Fibroblast of lung (primary cell): ENCODE measurements around the gene MKI67. TPM values are rescaled to one million over a fixed set of nuclear protein-coding genes. Genes with fewer than 3 reads are reported as not detected.
"Not testable (repeated sequence)": the region's sequence is repeated elsewhere in the genome, so short reads cannot be mapped to it uniquely, and the experiment has no call there.

Experiments
- DNase-seq, 2 donors: peaks; one replicate each; pipeline versions ENCODE4 v3.0.0 to v3.0.0-alpha.2; 2010; ENCODE audit warnings: low read depth in 2 of 2
- H2AFZ ChIP-seq: 2 replicates; pipeline ENCODE4 v1.5.1; 2012; ENCODE audit warnings: low read length, control low read depth, inconsistent platforms
- H3K27ac ChIP-seq: 2 replicates; pipeline ENCODE4 v1.5.1; 2011; ENCODE audit warnings: low read length, control low read depth; ENCODE audit not compliant: insufficient read depth
- H3K27me3 ChIP-seq: 2 replicates; pipeline ENCODE4 v1.5.1; 2011; ENCODE audit warnings: mild to moderate bottlenecking, low read length; ENCODE audit not compliant: control insufficient read depth, insufficient read depth
- H3K36me3 ChIP-seq: 2 replicates; pipeline ENCODE4 v1.5.1; 2011; ENCODE audit warnings: low read length; ENCODE audit not compliant: control insufficient read depth, insufficient read depth
- H3K4me1 ChIP-seq: 2 replicates; pipeline ENCODE4 v1.5.1; 2011; ENCODE audit warnings: low read length; ENCODE audit not compliant: control insufficient read depth, insufficient read depth; ENCODE audit errors: extremely low read depth
- H3K4me2 ChIP-seq: 2 replicates; pipeline ENCODE4 v1.5.1; 2011; ENCODE audit warnings: low read length, control low read depth; ENCODE audit not compliant: insufficient read depth; ENCODE audit errors: extremely low read depth
- H3K4me3 ChIP-seq, 4 experiments: fragments of 200-600 bp in 1 of 4; sonication (generic) in 1 of 4; replicated peaks in 1 of 4; 2 replicates each; pipeline ENCODE4 v1.5.1; 2011 to 2016; ENCODE audit warnings: low read length in 4 of 4, low read depth in 3 of 4, mild to moderate bottlenecking in 3 of 4, control low read depth in 2 of 4, inconsistent platforms in 1 of 4, mixed read lengths in 1 of 4; ENCODE audit not compliant: insufficient read depth in 1 of 4; ENCODE audit errors: control extremely low read depth in 1 of 4
- H3K79me2 ChIP-seq: 2 replicates; pipeline ENCODE4 v1.5.1; 2012; ENCODE audit warnings: mild to moderate bottlenecking, low read length, inconsistent platforms; ENCODE audit not compliant: control insufficient read depth, insufficient read depth
- H3K9ac ChIP-seq: 2 replicates; pipeline ENCODE4 v1.5.1; 2011; ENCODE audit warnings: mild to moderate bottlenecking, low read length, control low read depth; ENCODE audit not compliant: insufficient read depth
- H3K9me3 ChIP-seq: 2 replicates; pipeline ENCODE4 v1.5.1; 2012; ENCODE audit warnings: low read depth, low read length; ENCODE audit not compliant: control insufficient read depth, insufficient read depth
- H4K20me1 ChIP-seq: 2 replicates; pipeline ENCODE4 v1.5.1; 2011; ENCODE audit warnings: low read length; ENCODE audit not compliant: control insufficient read depth, insufficient read depth; ENCODE audit errors: extremely low read depth
- CTCF ChIP-seq, 2 donors: IDR thresholded peaks in 1 of 2; conservative IDR thresholded peaks in 1 of 2; 1 replicate in 1 of 2; 2 replicates in 1 of 2; pipeline ENCODE4 v1.5.1; 2011 to 2012; ENCODE audit warnings: low read length in 2 of 2, control low read depth in 1 of 2, inconsistent platforms in 1 of 2, low read depth in 1 of 2, mild to moderate bottlenecking in 1 of 2
- EZH2 ChIP-seq: IDR thresholded peaks from 2 replicates; pipeline ENCODE4 v1.5.1; 2012; ENCODE audit warnings: low read length, control low read depth, mild to moderate bottlenecking; ENCODE audit errors: missing control alignments
- polyA plus RNA-seq, 2 donors: library from polyadenylated mRNA; depleted of rRNA in 1 of 2; stranded (reverse) in 1 of 2; unstranded in 1 of 2; fragments of >200 nt; gene quantifications; 2 replicates each; pipeline ENCODE4 v1.2.1, GENCODE V29; 2011 to 2012; ENCODE audit warnings: missing spikeins in 1 of 2
- total RNA-seq: library from RNA; depleted of rRNA; stranded (reverse); fragments of >200 nt; gene quantifications from 2 replicates; pipeline ENCODE4 v1.2.1, GENCODE V29; 2014

MKI67 gene
- total and polyA plus RNA-seq, 2 donors (not counting 1 experiment from before 2014, with no cell fraction given): 4.3 to 6.4 TPM

GRCh38 chr10:128172756-128173155, 46.5 kb upstream of the MKI67 start:
- no peak overlapping the region for H3K4me3 ChIP-seq
- no peak overlapping the region for H2AFZ ChIP-seq
- TF ChIP-seq CTCF (conservative IDR thresholded peaks at IDR 0.05 in 1 of 2, IDR thresholded peaks at IDR 0.05 in 1 of 2; ENCODE audit: low read depth in 1 of 2, low read length in 2 of 2): no peak
- TF ChIP-seq EZH2: no peak
- H3K4me1 ChIP-seq: no peaks in the 10 kb centered on the region
- no peaks in the 10 kb centered on the region for H3K9me3 ChIP-seq
- no peaks in the 10 kb centered on the region for H3K36me3 ChIP-seq
- H3K27ac ChIP-seq: no peak overlapping the region
- H3K4me2 ChIP-seq: no peak overlapping the region
- H3K9ac ChIP-seq: no peak overlapping the region
- no peaks in the 10 kb centered on the region for H3K79me2 ChIP-seq
- DNase-seq: no peak
- no peaks in the 10 kb centered on the region for H4K20me1 ChIP-seq
- no peaks in the 10 kb centered on the region for H3K27me3 ChIP-seq

- no peak for DNase-seq
- Histone ChIP-seq H3K27me3 (no peaks in the 10 kb centered on the region), H3K4me3 (no peak overlapping the region), H3K4me1 (no peaks in the 10 kb centered on the region), H4K20me1 (no peaks in the 10 kb centered on the region), H3K36me3 (no peaks in the 10 kb centered on the region), H3K79me2 (no peaks in the 10 kb centered on the region), H3K27ac (no peak overlapping the region), H3K9me3 (no peaks in the 10 kb centered on the region), H2AFZ (no peak overlapping the region), H3K9ac (no peak overlapping the region), H3K4me2 (no peak overlapping the region)
- no peak for TF ChIP-seq EZH2
These were observed 43.7 kb upstream of the MKI67 start for GRCh38 chr10:128169811-128170379.

GRCh38 chr10:128167926-128168520, 41.8 kb upstream of the MKI67 start:
- H2AFZ ChIP-seq: no peak overlapping the region
- no peak for TF ChIP-seq EZH2
- TF ChIP-seq CTCF (conservative IDR thresholded peaks at IDR 0.05 in 1 of 2, IDR thresholded peaks at IDR 0.05 in 1 of 2; ENCODE audit: low read depth in 1 of 2, low read length in 2 of 2): no peak

GRCh38 chr10:128167123-128167522, 40.9 kb upstream of the MKI67 start:
- not testable (repeated sequence) for H3K27ac ChIP-seq, H3K9me3 ChIP-seq, H3K4me2 ChIP-seq, H3K4me3 ChIP-seq, H3K9ac ChIP-seq, H4K20me1 ChIP-seq, H3K36me3 ChIP-seq, H3K4me1 ChIP-seq, H3K79me2 ChIP-seq, H2AFZ ChIP-seq, H3K27me3 ChIP-seq, DNase-seq

More at GRCh38 chr10:128167926-128168520, 41.8 kb upstream of the MKI67 start:
- DNase-seq: no peak
- no peak overlapping the region for H3K4me3 ChIP-seq
- H3K27ac ChIP-seq: no peak overlapping the region
- H4K20me1 ChIP-seq: no peaks in the 10 kb centered on the region
- no peaks in the 10 kb centered on the region for H3K27me3 ChIP-seq
- no peaks in the 10 kb centered on the region for H3K9me3 ChIP-seq
- H3K36me3 ChIP-seq: no peaks in the 10 kb centered on the region
- H3K4me1 ChIP-seq: no peaks in the 10 kb centered on the region
- H3K4me2 ChIP-seq: no peak overlapping the region
- H3K9ac ChIP-seq: no peak overlapping the region
- no peaks in the 10 kb centered on the region for H3K79me2 ChIP-seq
